PC-3 (cell line): ENCODE data around the gene USP9X.

Source experiments
- CTCF ChIP-seq: fragments of 300-600 bp; sonication (generic); conservative IDR thresholded peaks from 2 replicates; pipeline ENCODE4 v1.5.1; 2017; ENCODE audit warnings: antibody characterized with exemption, low read depth, mild to moderate bottlenecking, low read length
- EZH2phosphoT487 ChIP-seq: fragments of 300-600 bp; sonication (generic); IDR thresholded peaks from 2 replicates; pipeline ENCODE4 v1.6.1; 2018; ENCODE audit warnings: mild to moderate bottlenecking, antibody characterized with exemption, low read length, borderline replicate concordance

DNA sequence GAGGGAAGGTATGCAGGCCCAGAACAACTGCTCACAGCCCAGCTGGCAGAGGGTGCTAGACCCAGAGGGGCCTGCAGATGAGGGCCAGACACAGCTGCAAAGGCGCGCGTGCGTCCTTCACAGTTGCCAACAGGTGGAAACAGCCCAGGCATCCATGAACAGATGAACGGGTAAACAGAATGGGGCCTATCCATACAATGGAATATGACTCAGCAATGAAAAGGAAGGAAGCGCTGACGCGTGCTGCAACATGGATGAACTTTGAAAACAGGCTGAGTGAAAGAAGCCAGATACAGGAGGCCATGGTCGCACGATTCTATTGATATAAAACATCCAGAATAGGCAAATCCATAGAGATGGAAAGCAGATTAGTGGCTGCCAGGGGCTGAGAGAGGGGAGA, 165.6 kb downstream of the USP9X start:
- TF ChIP-seq EZH2phosphoT487 (no peak), CTCF (no peak)
